WTC11 (cell line): Measurements from ENCODE around the gene GLG1. TPM values are rescaled to one million over a fixed set of nuclear protein-coding genes. Genes with fewer than 3 reads are reported as not detected.
"Not testable (repeated sequence)": the region's sequence is repeated elsewhere in the genome, so short reads cannot be mapped to it uniquely, and the experiment has no call there.

Experiments used
- ATAC-seq: fragments of 200-7000 bp; cut with Tn5 transposase; 2 replicates; pipeline ENCODE4 v1.10.0; 2021; ENCODE audit warnings: mild to moderate bottlenecking, moderate library complexity
- CTCF ChIA-PET: fragments of 300-600 bp; sonication (Branson Sonifier 250); formaldehyde crosslinking; loops from one replicate; lab custom pipeline; 2021; ENCODE audit warnings: antibody characterized with exemption; lab: Charles Lee
- POLR2A ChIA-PET: fragments of 350-600 bp; sonication (Branson Sonifier 250); formaldehyde crosslinking; loops from one replicate; lab custom pipeline; 2021; ENCODE audit warnings: antibody characterized with exemption; lab: Charles Lee
- DNase-seq: peaks from one replicate; pipeline ENCODE4 v3.0.0; 2021; ENCODE audit warnings: low spot score
- H3K27ac Mint-ChIP-seq: 2 replicates; pipeline ENCODE4 v1.8.0; 2021; ENCODE audit warnings: mixed read lengths
- H3K27me3 Mint-ChIP-seq: 2 replicates; pipeline ENCODE4 v1.8.0; 2021; ENCODE audit warnings: low read depth, mild to moderate bottlenecking, moderate library complexity, mixed read lengths
- H3K36me3 Mint-ChIP-seq: 2 replicates; pipeline ENCODE4 v1.8.0; 2021; ENCODE audit warnings: mixed read lengths
- H3K4me1 Mint-ChIP-seq: 2 replicates; pipeline ENCODE4 v1.8.0; 2022; ENCODE audit warnings: mixed read lengths
- H3K4me3 Mint-ChIP-seq: 2 replicates; pipeline ENCODE4 v1.8.0; 2021; ENCODE audit warnings: mild to moderate bottlenecking, moderate library complexity, mixed read lengths
- H3K9me3 Mint-ChIP-seq: 2 replicates; pipeline ENCODE4 v1.8.0; 2021; ENCODE audit warnings: mixed read lengths
- total RNA-seq: library from RNA; stranded (reverse); gene quantifications from 3 replicates; pipeline ENCODE4 v1.2.3, GENCODE V29; 2021

GLG1 gene
- total RNA-seq, 1 experiment from 2014 or later = 156 TPM

GRCh38 chr16:74413920-74414319 is 193.0 kb downstream of the GLG1 start:
- POLR2A ChIA-PET, H3K27me3 Mint-ChIP-seq, H3K27ac Mint-ChIP-seq, H3K4me1 Mint-ChIP-seq, CTCF ChIA-PET, H3K4me3 Mint-ChIP-seq, H3K9me3 Mint-ChIP-seq, ATAC-seq, DNase-seq, H3K36me3 Mint-ChIP-seq: not testable (repeated sequence)

- DNase-seq, POLR2A ChIA-PET, CTCF ChIA-PET, H3K27ac Mint-ChIP-seq, H3K36me3 Mint-ChIP-seq, H3K9me3 Mint-ChIP-seq, H3K4me3 Mint-ChIP-seq, H3K27me3 Mint-ChIP-seq, H3K4me1 Mint-ChIP-seq, ATAC-seq: not testable (repeated sequence)
Measured at GRCh38 chr16:74413485-74413884, 193.4 kb downstream of the GLG1 start.

- H3K4me3 Mint-ChIP-seq, DNase-seq, H3K27ac Mint-ChIP-seq, H3K4me1 Mint-ChIP-seq, POLR2A ChIA-PET, ATAC-seq, H3K27me3 Mint-ChIP-seq, H3K9me3 Mint-ChIP-seq, CTCF ChIA-PET, H3K36me3 Mint-ChIP-seq: not testable (repeated sequence)
Measured at GRCh38 chr16:74412775-74413390, 194.0 kb downstream of the GLG1 start.

- POLR2A ChIA-PET, H3K4me3 Mint-ChIP-seq, DNase-seq, H3K36me3 Mint-ChIP-seq, H3K9me3 Mint-ChIP-seq, CTCF ChIA-PET, H3K27ac Mint-ChIP-seq, H3K27me3 Mint-ChIP-seq, H3K4me1 Mint-ChIP-seq: not testable (repeated sequence)
- ATAC-seq = peak; percentile 61
Measured at GRCh38 chr16:74412138-74412774, 194.7 kb downstream of the GLG1 start.

- not testable (repeated sequence) for H3K4me3 Mint-ChIP-seq
Measured at GRCh38 chr16:74410981-74411380, 195.9 kb downstream of the GLG1 start.

GRCh38 chr16:74410057-74410957 is 196.6 kb downstream of the GLG1 start:
- H3K36me3 Mint-ChIP-seq, H3K27me3 Mint-ChIP-seq, H3K4me3 Mint-ChIP-seq, ATAC-seq, CTCF ChIA-PET, H3K4me1 Mint-ChIP-seq, POLR2A ChIA-PET, H3K9me3 Mint-ChIP-seq, DNase-seq, H3K27ac Mint-ChIP-seq: not testable (repeated sequence)

More at GRCh38 chr16:74410981-74411380, 195.9 kb downstream of the GLG1 start:
- H3K4me1 Mint-ChIP-seq, H3K27ac Mint-ChIP-seq, H3K36me3 Mint-ChIP-seq, ATAC-seq, CTCF ChIA-PET, H3K27me3 Mint-ChIP-seq, DNase-seq, H3K9me3 Mint-ChIP-seq, POLR2A ChIA-PET: not testable (repeated sequence)

- H3K27me3 Mint-ChIP-seq, DNase-seq, CTCF ChIA-PET, ATAC-seq, H3K4me3 Mint-ChIP-seq, POLR2A ChIA-PET, H3K4me1 Mint-ChIP-seq, H3K9me3 Mint-ChIP-seq, H3K36me3 Mint-ChIP-seq, H3K27ac Mint-ChIP-seq: not testable (repeated sequence)
Measured at GRCh38 chr16:74409185-74409981, 197.5 kb downstream of the GLG1 start.

- H3K36me3 Mint-ChIP-seq, H3K27me3 Mint-ChIP-seq, H3K27ac Mint-ChIP-seq, CTCF ChIA-PET, H3K4me1 Mint-ChIP-seq, H3K9me3 Mint-ChIP-seq, DNase-seq, POLR2A ChIA-PET: not testable (repeated sequence)
- peak overlapping the region; percentile 35; the same call in 1 of the 2 replicates for H3K4me3 Mint-ChIP-seq
- peak; percentile 23 for ATAC-seq
Measured at GRCh38 chr16:74407362-74407705, 199.6 kb downstream of the GLG1 start.

- DNase-seq = peak; percentile 36
- peak; percentile 80 for ATAC-seq
- H3K27me3 Mint-ChIP-seq, POLR2A ChIA-PET, H3K4me1 Mint-ChIP-seq, H3K36me3 Mint-ChIP-seq, H3K9me3 Mint-ChIP-seq, CTCF ChIA-PET, H3K4me3 Mint-ChIP-seq, H3K27ac Mint-ChIP-seq: not testable (repeated sequence)
Measured at GRCh38 chr16:74406600-74407361, 200.1 kb downstream of the GLG1 start.

- CTCF ChIA-PET, DNase-seq, H3K27ac Mint-ChIP-seq, H3K4me3 Mint-ChIP-seq, H3K36me3 Mint-ChIP-seq, H3K9me3 Mint-ChIP-seq, H3K27me3 Mint-ChIP-seq, POLR2A ChIA-PET, ATAC-seq, H3K4me1 Mint-ChIP-seq: not testable (repeated sequence)
Measured at GRCh38 chr16:74404148-74404933, 202.6 kb downstream of the GLG1 start.

- CTCF ChIA-PET, H3K27me3 Mint-ChIP-seq, H3K36me3 Mint-ChIP-seq, DNase-seq, H3K4me3 Mint-ChIP-seq, H3K4me1 Mint-ChIP-seq, H3K9me3 Mint-ChIP-seq, POLR2A ChIA-PET, ATAC-seq, H3K27ac Mint-ChIP-seq: not testable (repeated sequence)
Measured at GRCh38 chr16:74400238-74400637, 206.7 kb downstream of the GLG1 start.
